Cortex of kidney (tissue), 1 donor: Measurements from ENCODE around the gene FBXL2.
"Not testable (repeated sequence)": the region's sequence is repeated elsewhere in the genome, so short reads cannot be mapped to it uniquely, and the experiment has no call there.

Experiments used
- DNase-seq: peaks from one replicate; lab custom pipeline; 2025; lab: John Stamatoyannopoulos, UW

FBXL2 gene

GRCh38 chr3:33429306-33429705, 152.1 kb downstream of the FBXL2 start:
- DNase-seq, result not testable (repeated sequence)

- DNase-seq, result no peak
Measured at GRCh38 chr3:33430061-33430460, 152.8 kb downstream of the FBXL2 start.

- DNase-seq, result no peak
Measured at GRCh38 chr3:33430571-33430970, 153.3 kb downstream of the FBXL2 start.

GRCh38 chr3:33433843-33434242, 156.6 kb downstream of the FBXL2 start:
- no peak for DNase-seq
